Neural crest cell (in vitro differentiated cells): ENCODE results near the gene ASTN2. TPM values are rescaled to one million over a fixed set of nuclear protein-coding genes. Genes with fewer than 3 reads are reported as not detected.

ENCODE experiments used
- DNase-seq: peaks from one replicate; pipeline ENCODE4 v3.0.0; 2021; ENCODE audit warnings: low read depth, mixed read lengths, low spot score
- H3K27ac Mint-ChIP-seq: one replicate; pipeline ENCODE4 v1.8.0; 2021; ENCODE audit warnings: mild to moderate bottlenecking, mixed read lengths; ENCODE audit not compliant: unreplicated experiment
- H3K27me3 Mint-ChIP-seq: 2 replicates; pipeline ENCODE4 v1.8.0; 2021; ENCODE audit warnings: low read depth, mild to moderate bottlenecking, mixed read lengths
- H3K36me3 Mint-ChIP-seq: 2 replicates; pipeline ENCODE4 v1.8.0; 2021; ENCODE audit warnings: low read depth, mild to moderate bottlenecking, mixed read lengths
- H3K4me1 Mint-ChIP-seq: 2 replicates; pipeline ENCODE4 v1.8.0; 2021; ENCODE audit warnings: mixed read lengths
- H3K4me3 Mint-ChIP-seq: one replicate; pipeline ENCODE4 v1.8.0; 2021; ENCODE audit warnings: mild to moderate bottlenecking, mixed read lengths
- H3K9me3 Mint-ChIP-seq: 2 replicates; pipeline ENCODE4 v1.8.0; 2021; ENCODE audit warnings: mixed read lengths
- total RNA-seq: library from RNA; stranded (reverse); gene quantifications from 2 replicates; pipeline ENCODE4 v1.2.1, GENCODE V29; 2021
- TF ChIP-seq, protein P1 (sequence below): fragments of 200-600 bp; sonication (generic); conservative IDR thresholded peaks from 2 replicates; pipeline ENCODE4 v1.5.0; 2021; ENCODE audit warnings: antibody characterized with exemption, mild to moderate bottlenecking

ASTN2 gene
- total RNA-seq, 1 donor from 2014 or later: 7.3 TPM

DNA sequence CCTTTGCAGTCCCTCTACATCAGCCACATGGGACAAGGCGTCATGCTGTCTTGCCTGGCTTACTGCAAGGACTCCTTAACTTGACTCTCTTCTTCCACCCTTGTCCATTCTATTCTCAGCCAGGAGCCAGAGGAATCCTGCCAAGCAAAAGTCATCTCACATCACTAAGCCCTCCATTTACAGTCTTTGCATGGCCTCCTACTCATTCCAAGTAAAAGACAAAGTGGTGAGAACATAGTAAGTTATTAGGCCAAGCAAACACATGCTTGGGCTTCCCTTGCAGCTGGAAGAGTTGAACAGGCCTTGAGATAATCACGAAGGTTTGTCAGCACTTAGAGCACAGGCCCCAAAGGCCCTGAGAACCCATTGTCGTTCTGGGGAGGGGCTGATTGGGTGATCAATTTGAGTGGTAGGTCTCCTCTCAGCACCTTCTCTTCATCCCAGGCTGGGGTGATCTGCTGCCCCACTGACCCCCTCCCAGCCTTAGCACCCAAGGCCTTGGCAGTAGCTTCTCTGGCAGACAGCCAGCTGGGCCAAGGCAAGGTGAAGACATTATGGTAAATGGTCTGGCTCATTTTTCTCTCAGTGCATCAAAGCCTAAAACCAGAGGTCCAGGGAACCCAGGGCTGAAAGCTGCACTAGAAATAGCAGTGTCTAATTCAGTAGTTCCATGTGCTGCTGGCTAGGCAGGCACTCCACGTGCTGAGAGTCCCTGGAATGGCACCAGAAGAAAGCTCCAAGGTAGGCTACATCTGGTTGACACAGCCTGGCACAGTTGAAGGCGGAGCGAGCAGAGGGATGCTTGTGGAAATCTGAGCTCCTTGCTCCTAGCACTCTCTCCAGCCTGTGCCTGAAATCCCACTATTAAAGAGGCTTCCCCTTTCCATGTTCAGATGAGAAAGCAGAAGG, 121.4 kb downstream of the ASTN2 start:
- peaks cover 5% of the 10 kb centered on the region for H3K4me1 Mint-ChIP-seq
- H3K27me3 Mint-ChIP-seq: no peaks in the 10 kb centered on the region
- TF ChIP-seq, protein P1, sequence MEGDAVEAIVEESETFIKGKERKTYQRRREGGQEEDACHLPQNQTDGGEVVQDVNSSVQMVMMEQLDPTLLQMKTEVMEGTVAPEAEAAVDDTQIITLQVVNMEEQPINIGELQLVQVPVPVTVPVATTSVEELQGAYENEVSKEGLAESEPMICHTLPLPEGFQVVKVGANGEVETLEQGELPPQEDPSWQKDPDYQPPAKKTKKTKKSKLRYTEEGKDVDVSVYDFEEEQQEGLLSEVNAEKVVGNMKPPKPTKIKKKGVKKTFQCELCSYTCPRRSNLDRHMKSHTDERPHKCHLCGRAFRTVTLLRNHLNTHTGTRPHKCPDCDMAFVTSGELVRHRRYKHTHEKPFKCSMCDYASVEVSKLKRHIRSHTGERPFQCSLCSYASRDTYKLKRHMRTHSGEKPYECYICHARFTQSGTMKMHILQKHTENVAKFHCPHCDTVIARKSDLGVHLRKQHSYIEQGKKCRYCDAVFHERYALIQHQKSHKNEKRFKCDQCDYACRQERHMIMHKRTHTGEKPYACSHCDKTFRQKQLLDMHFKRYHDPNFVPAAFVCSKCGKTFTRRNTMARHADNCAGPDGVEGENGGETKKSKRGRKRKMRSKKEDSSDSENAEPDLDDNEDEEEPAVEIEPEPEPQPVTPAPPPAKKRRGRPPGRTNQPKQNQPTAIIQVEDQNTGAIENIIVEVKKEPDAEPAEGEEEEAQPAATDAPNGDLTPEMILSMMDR: no peak
- H3K4me3 Mint-ChIP-seq: no peak overlapping the region
- no peaks in the 10 kb centered on the region for H3K36me3 Mint-ChIP-seq
- no peak for DNase-seq
- H3K27ac Mint-ChIP-seq: no peak overlapping the region
- H3K9me3 Mint-ChIP-seq: no peaks in the 10 kb centered on the region

DNA sequence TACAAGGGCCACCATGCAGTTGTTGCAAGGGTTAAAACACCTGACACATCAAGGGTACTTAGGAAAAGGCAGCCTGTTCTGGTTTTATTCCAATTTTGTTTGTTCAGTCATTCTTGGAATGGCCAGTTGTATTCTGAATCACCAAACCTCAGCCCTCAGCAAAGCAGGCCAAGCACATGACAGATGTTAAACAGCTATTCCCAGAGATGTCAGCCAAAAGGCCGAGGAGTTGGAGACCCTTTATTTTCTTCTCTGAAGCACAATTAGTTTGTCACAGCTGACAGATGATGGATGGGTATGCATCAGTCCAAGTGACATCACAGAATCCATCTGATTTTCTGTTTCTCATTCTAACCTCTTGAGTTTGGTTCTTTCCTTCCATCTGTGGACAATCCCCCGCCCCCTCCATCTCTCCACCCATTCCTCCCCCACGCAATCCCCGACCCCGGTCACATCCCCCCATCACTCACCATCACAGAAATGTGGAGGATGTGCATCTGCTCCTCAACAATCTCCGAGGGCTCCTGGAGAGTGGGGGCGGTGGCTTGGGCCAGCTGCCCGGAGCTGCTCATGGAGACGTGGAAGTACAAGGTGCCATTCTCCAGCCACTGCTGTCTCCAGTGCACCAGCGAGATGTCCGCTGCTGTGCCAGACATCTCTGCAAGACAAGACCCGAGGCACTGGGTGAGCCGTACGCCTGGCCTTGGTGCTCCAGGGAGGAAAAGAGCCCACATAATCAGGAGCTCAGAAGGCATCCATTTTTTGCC, 123.8 kb downstream of the ASTN2 start:
- no peak for DNase-seq
- H3K9me3 Mint-ChIP-seq: no peaks in the 10 kb centered on the region
- H3K27me3 Mint-ChIP-seq: no peaks in the 10 kb centered on the region
- H3K36me3 Mint-ChIP-seq: no peaks in the 10 kb centered on the region
- H3K4me1 Mint-ChIP-seq: peaks cover 7% of the 10 kb centered on the region
- H3K27ac Mint-ChIP-seq: no peak overlapping the region
- TF ChIP-seq, protein P1: no peak
- no peak overlapping the region for H3K4me3 Mint-ChIP-seq

DNA sequence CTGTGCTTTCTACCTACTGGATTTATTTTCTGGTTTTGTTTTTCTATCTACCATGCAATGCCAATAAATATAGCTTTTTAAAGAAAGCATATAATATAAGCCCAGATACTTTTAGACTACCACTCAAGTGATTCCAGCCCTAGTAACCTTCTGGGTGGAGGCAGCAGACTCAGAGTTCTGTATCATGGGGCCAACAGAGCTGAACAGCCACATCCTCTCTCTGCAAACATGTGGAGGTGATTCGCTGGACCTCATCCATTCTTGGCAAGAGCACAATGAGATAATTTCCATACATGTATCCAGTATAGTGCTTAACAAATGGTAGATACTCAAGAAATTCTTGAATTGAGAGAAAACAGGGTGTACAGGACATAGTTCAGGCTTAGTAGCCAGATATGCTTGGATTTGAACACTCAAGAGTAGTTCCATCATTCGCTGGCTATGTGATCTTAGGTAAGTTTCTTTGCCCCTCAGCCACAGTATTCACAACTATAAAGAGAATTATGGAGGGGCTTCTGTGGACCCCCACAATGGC, 124.5 kb downstream of the ASTN2 start:
- Mint-ChIP-seq H3K9me3 (no peaks in the 10 kb centered on the region), H3K4me1 (peaks cover 7% of the 10 kb centered on the region)
- no peak for DNase-seq

DNA sequence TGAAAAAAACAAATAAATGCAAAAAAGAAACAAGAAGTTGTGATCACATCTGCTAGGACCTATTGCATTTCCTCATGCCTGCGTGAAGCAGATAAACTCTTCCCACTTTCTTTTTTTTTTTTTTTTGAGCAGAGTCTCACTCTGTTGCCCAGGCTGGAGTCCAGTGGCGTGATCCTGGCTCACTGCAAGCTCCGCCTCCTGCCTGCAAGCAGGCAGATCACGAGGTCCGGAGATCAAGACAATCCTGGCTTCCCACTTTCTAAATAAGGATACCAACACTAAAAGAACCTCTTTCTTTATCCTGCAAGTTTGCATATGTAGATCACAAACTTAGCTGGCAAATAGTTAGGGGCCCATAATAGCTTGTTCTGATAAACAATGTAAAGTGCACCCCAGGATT, 128.6 kb downstream of the ASTN2 start:
- DNase-seq: no peak
- no peaks in the 10 kb centered on the region for H3K27me3 Mint-ChIP-seq
- TF ChIP-seq, protein P1: no peak
- no peaks in the 10 kb centered on the region for H3K9me3 Mint-ChIP-seq
- peaks cover 7% of the 10 kb centered on the region for H3K4me1 Mint-ChIP-seq
- H3K36me3 Mint-ChIP-seq: no peaks in the 10 kb centered on the region
- no peak overlapping the region for H3K27ac Mint-ChIP-seq
- no peak overlapping the region for H3K4me3 Mint-ChIP-seq

More for the DNA sequence above, 124.5 kb downstream of the ASTN2 start:
- Mint-ChIP-seq H3K36me3 (no peaks in the 10 kb centered on the region), H3K27ac (no peak overlapping the region), H3K4me3 (no peak overlapping the region), H3K27me3 (no peaks in the 10 kb centered on the region)
- TF ChIP-seq, protein P1: no peak

DNA sequence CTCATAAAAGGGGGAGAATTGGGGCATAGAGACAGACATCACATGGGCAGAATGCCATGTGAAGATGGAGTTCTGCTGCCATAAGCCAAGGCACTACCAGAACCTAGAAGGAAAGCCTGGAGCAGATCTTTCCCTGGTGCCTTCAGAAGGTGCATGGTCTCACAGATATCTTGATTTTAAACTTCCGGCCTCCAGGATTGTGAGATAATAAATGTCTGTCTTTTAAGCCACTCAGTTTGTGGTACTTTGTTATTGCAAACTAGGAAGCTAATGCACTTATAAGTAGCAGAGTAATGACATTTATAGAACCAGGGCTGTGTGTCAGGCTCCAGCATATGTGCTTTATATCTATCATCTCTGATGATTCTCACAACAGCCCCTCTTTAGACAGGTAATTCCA, 130.4 kb downstream of the ASTN2 start:
- DNase-seq: no peak
- Mint-ChIP-seq H3K27me3 (no peaks in the 10 kb centered on the region), H3K9me3 (no peaks in the 10 kb centered on the region), H3K27ac (no peak overlapping the region), H3K4me3 (no peak overlapping the region), H3K4me1 (peaks cover 7% of the 10 kb centered on the region), H3K36me3 (no peaks in the 10 kb centered on the region)
- TF ChIP-seq, protein P1: no peak
